ENCODE results near the gene DNPEP.

GRCh38 chr2:219331560-219332213 lies 56.0 kb downstream of the DNPEP start:
- TF ChIP-seq CTCF (IDR thresholded peaks at IDR 0.05; ENCODE audit: control extremely low read depth in 1 of 3, insufficient read depth in 1 of 3, low read depth in 1 of 3, low read length in 3 of 3) (no peak), EZH2 (IDR thresholded peaks at IDR 0.05; ENCODE audit: low read depth, low read length, severe bottlenecking) (no peak), EP300 (IDR thresholded peaks at IDR 0.05; ENCODE audit: borderline replicate concordance in 1 of 2, low read depth in 2 of 2, low read length in 2 of 2) (no peak), CTBP2 (IDR thresholded peaks at IDR 0.05; ENCODE audit: borderline replicate concordance, insufficient read depth, insufficient read length, low read length) (no peak), POLR2AphosphoS5 (IDR thresholded peaks at IDR 0.05; ENCODE audit: low read depth, low read length) (no peak), SIRT6 (IDR thresholded peaks at IDR 0.05; ENCODE audit: low read length) (no peak), ATF2 (IDR thresholded peaks at IDR 0.05; ENCODE audit: low read length) (no peak), BCL11A (IDR thresholded peaks at IDR 0.05; ENCODE audit: low read depth in 2 of 2, low read length in 2 of 2) (no peak), RBBP5 (IDR thresholded peaks at IDR 0.05; ENCODE audit: borderline replicate concordance, low read depth, low read length) (no peak), EGR1 (IDR thresholded peaks at IDR 0.05; ENCODE audit: borderline replicate concordance, low read depth, low read length) (no peak), CEBPB (IDR thresholded peaks at IDR 0.05; ENCODE audit: low read depth, low read length) (no peak), CHD2 (IDR thresholded peaks at IDR 0.05; ENCODE audit: low read length) (no peak)

All from H1 (cell line).